CD14-positive monocyte (primary cell): ENCODE data around the gene EXPH5. TPM values are rescaled to one million over a fixed set of nuclear protein-coding genes. Genes with fewer than 3 reads are reported as not detected.

ENCODE experiments used
- DNase-seq, 3 donors: peaks; one replicate each; pipeline ENCODE4 v3.0.0-alpha.2; 2011 to 2022
- H2AFZ ChIP-seq: 2 replicates; pipeline ENCODE4 v1.6.0; 2012; ENCODE audit warnings: mild to moderate bottlenecking, low read depth, low read length, inconsistent platforms; ENCODE audit not compliant: insufficient read depth, poor library complexity, severe bottlenecking
- H3K27ac ChIP-seq, 2 donors: 1 replicate in 1 of 2; 2 replicates in 1 of 2; pipeline ENCODE4 v1.5.1; 2012 to 2013; ENCODE audit warnings: low read length in 2 of 2, control low read depth in 1 of 2, inconsistent platforms in 1 of 2, low read depth in 1 of 2, mild to moderate bottlenecking in 1 of 2
- H3K27me3 ChIP-seq, 2 donors: one replicate each; pipeline versions ENCODE4 v1.6.0 to v1.6.1; 2011 to 2013; ENCODE audit warnings: low read length in 2 of 2; ENCODE audit not compliant: control insufficient read depth in 2 of 2, insufficient read depth in 2 of 2
- H3K36me3 ChIP-seq, 2 donors: replicated peaks in 1 of 2; 1 replicate in 1 of 2; 2 replicates in 1 of 2; pipeline versions ENCODE4 v1.5.1 to v1.6.1; 2012 to 2013; ENCODE audit warnings: low read length in 2 of 2, control low read depth in 1 of 2, inconsistent platforms in 1 of 2, mild to moderate bottlenecking in 1 of 2; ENCODE audit not compliant: insufficient read depth in 2 of 2, control insufficient read depth in 1 of 2
- H3K4me1 ChIP-seq, 2 donors: 1 replicate in 1 of 2; 2 replicates in 1 of 2; pipeline versions ENCODE4 v1.5.1 to v1.6.1; 2012 to 2013; ENCODE audit warnings: low read length in 2 of 2, control low read depth in 1 of 2, inconsistent platforms in 1 of 2, mild to moderate bottlenecking in 1 of 2, moderate library complexity in 1 of 2; ENCODE audit not compliant: insufficient read depth in 2 of 2, control insufficient read depth in 1 of 2
- H3K4me2 ChIP-seq: replicated peaks from 2 replicates; pipeline ENCODE3; 2012; ENCODE audit warnings: low read length, moderate library complexity, mild to moderate bottlenecking; ENCODE audit not compliant: poor library complexity, severe bottlenecking; ENCODE audit errors: extremely low read depth
- H3K4me3 ChIP-seq, 3 experiments: fragments of 200-600 bp in 1 of 3; sonication (generic) in 1 of 3; replicated peaks in 1 of 3; 1 replicate in 2 of 3; 2 replicates in 1 of 3; pipeline ENCODE4 v1.5.1; 2011 to 2013; ENCODE audit warnings: low read length in 3 of 3, mild to moderate bottlenecking in 3 of 3, control low read depth in 2 of 3, low read depth in 2 of 3, inconsistent platforms in 1 of 3, moderate library complexity in 1 of 3
- H3K79me2 ChIP-seq: 2 replicates; pipeline ENCODE4 v1.6.0; 2012; ENCODE audit warnings: mild to moderate bottlenecking, control low read depth, inconsistent platforms, low read length, moderate library complexity; ENCODE audit not compliant: insufficient read depth
- H3K9ac ChIP-seq: 2 replicates; pipeline ENCODE4 v1.6.0; 2017; ENCODE audit warnings: low read length, mild to moderate bottlenecking; ENCODE audit not compliant: insufficient read depth, poor library complexity, severe bottlenecking
- H3K9me3 ChIP-seq, 2 donors: replicated peaks in 1 of 2; 1 replicate in 1 of 2; 2 replicates in 1 of 2; pipeline versions ENCODE4 v1.5.1 to v1.6.1; 2012 to 2013; ENCODE audit warnings: low read length in 2 of 2, control low read depth in 1 of 2; ENCODE audit not compliant: control insufficient read depth in 1 of 2, insufficient read depth in 1 of 2
- H4K20me1 ChIP-seq: 2 replicates; pipeline ENCODE4 v1.6.0; 2012; ENCODE audit warnings: mild to moderate bottlenecking, low read length, control low read depth, moderate library complexity; ENCODE audit not compliant: insufficient read depth
- H3K27ac Mint-ChIP-seq, 7 donors: one replicate each; pipeline ENCODE4 v1.8.0; 2020; ENCODE audit warnings: mild to moderate bottlenecking in 7 of 7, mixed read lengths in 7 of 7, moderate library complexity in 6 of 7, inconsistent platforms in 2 of 7
- H3K27me3 Mint-ChIP-seq, 3 donors: one replicate each; pipeline ENCODE4 v1.8.0; 2021 to 2022; ENCODE audit warnings: low read depth in 3 of 3, mild to moderate bottlenecking in 3 of 3, mixed read lengths in 3 of 3, moderate library complexity in 3 of 3, inconsistent platforms in 1 of 3
- H3K36me3 Mint-ChIP-seq, 2 donors: one replicate each; pipeline ENCODE4 v1.8.0; 2020; ENCODE audit warnings: mixed read lengths in 2 of 2, inconsistent platforms in 1 of 2, mild to moderate bottlenecking in 1 of 2
- H3K4me1 Mint-ChIP-seq: one replicate; pipeline ENCODE4 v1.8.0; 2020; ENCODE audit warnings: mild to moderate bottlenecking, mixed read lengths
- H3K4me3 Mint-ChIP-seq, 2 donors: one replicate each; pipeline ENCODE4 v1.8.0; 2020; ENCODE audit warnings: mild to moderate bottlenecking in 2 of 2, mixed read lengths in 2 of 2, moderate library complexity in 1 of 2
- H3K9me3 Mint-ChIP-seq, 7 donors: one replicate each; pipeline ENCODE4 v1.8.0; 2020 to 2022; ENCODE audit warnings: mixed read lengths in 7 of 7, mild to moderate bottlenecking in 6 of 7, moderate library complexity in 6 of 7, inconsistent platforms in 2 of 7
- CTCF ChIP-seq: fragments of 200-600 bp; IDR thresholded peaks from one replicate; pipeline ENCODE4 v1.8.0; 2022; ENCODE audit warnings: antibody characterized with exemption, mild to moderate bottlenecking
- WGBS: methylation state at CpG from one replicate; pipeline ENCODE4 v1.1.5; 2013; ENCODE audit warnings: missing lambda C conversion rate; ENCODE audit not compliant: insufficient coverage; 5-methylcytosine and 5-hydroxymethylcytosine counted together
- intact Hi-C, 2 donors: fragments of 100-400 bp; cut with micrococcal nuclease; formaldehyde crosslinking; loops; one replicate each; pipeline versions ENCODE4 v1.15.0 to v1.15.1; 2023
- polyA plus RNA-seq, 3 donors: library from polyadenylated mRNA; depleted of rRNA in 1 of 3; unstranded in 2 of 3; stranded (reverse) in 1 of 3; fragments of 300-500 nt in 2 of 3; fragments of >200 nt in 1 of 3; fragmentation: Illumina TruSeq in 2 of 3; gene quantifications; 1 replicate in 2 of 3; 2 replicates in 1 of 3; pipeline ENCODE4 v1.2.3, GENCODE V29; 2012 to 2021

EXPH5 gene
- polyA plus RNA-seq, 3 donors = 0.05 to 0.17 TPM; not detected in 1

GRCh38 chr11:108536783-108537182 is 56.8 kb downstream of the EXPH5 start:
- H3K79me2 ChIP-seq = no peaks in the 10 kb centered on the region
- no peaks in the 10 kb centered on the region for H3K27me3 ChIP-seq
- no peak overlapping the region for H3K9ac ChIP-seq
- no peak overlapping the region for H3K27ac ChIP-seq
- intact Hi-C loops = no loop called here
- no peak for TF ChIP-seq CTCF
- DNase-seq = no peak
- Mint-ChIP-seq H3K36me3 (no peaks in the 10 kb centered on the region), H3K4me1 (no peaks in the 10 kb centered on the region), H3K9me3 (peaks cover 0 to 5% (median 0%) of the 10 kb centered on the region in 7 donors), H3K4me3 (no peak overlapping the region), H3K27ac (no peak overlapping the region), H3K27me3 (peaks cover 0 to 5% (median 0%) of the 10 kb centered on the region in 3 donors)
- 92% methylated on average over 3 of the region's 5 CpGs for WGBS
- no peak overlapping the region for H2AFZ ChIP-seq
- H3K4me1 ChIP-seq = no peaks in the 10 kb centered on the region
- H3K4me2 ChIP-seq = no peak overlapping the region
- no peaks in the 10 kb centered on the region for H3K36me3 ChIP-seq
- no peaks in the 10 kb centered on the region for H3K9me3 ChIP-seq
- no peak overlapping the region for H3K4me3 ChIP-seq
- H4K20me1 ChIP-seq = no peaks in the 10 kb centered on the region

GRCh38 chr11:108535384-108535955 is 58.1 kb downstream of the EXPH5 start:
- Histone ChIP-seq H3K79me2 (no peaks in the 10 kb centered on the region), H3K27ac (no peak overlapping the region), H3K4me3 (no peak overlapping the region), H3K9ac (no peak overlapping the region), H3K4me1 (no peaks in the 10 kb centered on the region), H4K20me1 (no peaks in the 10 kb centered on the region), H2AFZ (no peak overlapping the region), H3K9me3 (no peaks in the 10 kb centered on the region), H3K27me3 (no peaks in the 10 kb centered on the region), H3K36me3 (no peaks in the 10 kb centered on the region), H3K4me2 (no peak overlapping the region)
- Mint-ChIP-seq H3K9me3 (peaks cover 0 to 5% (median 0%) of the 10 kb centered on the region in 7 donors), H3K27ac (no peak overlapping the region), H3K4me1 (no peaks in the 10 kb centered on the region), H3K36me3 (no peaks in the 10 kb centered on the region), H3K4me3 (no peak overlapping the region), H3K27me3 (no peaks in the 10 kb centered on the region)
- no peak for TF ChIP-seq CTCF
- intact Hi-C loops = no loop called here
- no peak for DNase-seq
- WGBS = 86% methylated on average over 3 of the region's 6 CpGs
